Activated CD4-positive, alpha-beta T cell treated with anti-CD3 and anti-CD28 coated beads, Interleukin-2, amount 50 U/mL, for 24 hours (primary cell): Measurements from ENCODE around the gene RNASE12.
"Not testable (repeated sequence)": the region's sequence is repeated elsewhere in the genome, so short reads cannot be mapped to it uniquely, and the experiment has no call there.

ENCODE experiments used
- DNase-seq, 2 donors: peaks; one replicate each; pipeline ENCODE4 v3.0.0-alpha.2; 2020; ENCODE audit warnings: low read depth in 1 of 2, low spot score in 1 of 2

The RNASE12 gene

DNA sequence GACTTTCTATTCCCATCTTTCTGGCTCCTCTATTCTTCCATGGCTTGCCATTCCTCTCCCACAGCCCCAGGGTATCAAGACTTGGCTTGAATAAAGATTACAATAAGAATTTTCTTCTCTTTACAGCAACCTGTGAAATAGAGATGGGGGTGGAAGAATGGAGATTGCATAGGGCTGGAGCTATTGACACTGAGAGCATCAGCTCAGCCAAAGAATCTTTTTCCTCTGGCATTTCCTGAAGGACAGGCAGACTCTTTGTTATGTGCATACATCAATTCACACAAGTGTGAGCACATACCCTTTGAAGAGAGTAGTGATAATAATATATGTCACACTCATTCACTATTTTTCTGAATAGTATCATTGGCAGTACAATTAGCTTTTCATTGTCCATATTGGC is 8.0 kb downstream of the RNASE12 start:
- no peak for DNase-seq

DNA sequence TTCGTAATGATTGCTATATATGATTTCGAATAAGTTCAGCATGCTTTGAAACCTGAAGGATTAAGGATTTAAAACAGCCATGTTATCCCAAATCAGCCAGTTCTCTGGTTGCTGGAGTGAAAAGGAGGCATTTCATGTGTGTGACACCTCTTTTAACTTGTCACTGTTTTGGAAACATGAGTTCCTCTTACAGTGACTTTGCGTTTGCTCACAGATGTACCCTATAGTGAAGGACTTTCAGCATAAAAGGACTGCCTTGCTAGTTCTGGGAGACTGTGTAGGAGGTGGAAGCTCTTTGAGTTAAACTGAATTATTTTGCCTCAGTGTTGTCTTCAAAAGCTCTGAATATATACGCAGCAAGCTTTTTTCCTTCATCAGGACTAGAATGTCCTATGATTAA is 10.9 kb downstream of the RNASE12 start:
- no peak for DNase-seq

DNA sequence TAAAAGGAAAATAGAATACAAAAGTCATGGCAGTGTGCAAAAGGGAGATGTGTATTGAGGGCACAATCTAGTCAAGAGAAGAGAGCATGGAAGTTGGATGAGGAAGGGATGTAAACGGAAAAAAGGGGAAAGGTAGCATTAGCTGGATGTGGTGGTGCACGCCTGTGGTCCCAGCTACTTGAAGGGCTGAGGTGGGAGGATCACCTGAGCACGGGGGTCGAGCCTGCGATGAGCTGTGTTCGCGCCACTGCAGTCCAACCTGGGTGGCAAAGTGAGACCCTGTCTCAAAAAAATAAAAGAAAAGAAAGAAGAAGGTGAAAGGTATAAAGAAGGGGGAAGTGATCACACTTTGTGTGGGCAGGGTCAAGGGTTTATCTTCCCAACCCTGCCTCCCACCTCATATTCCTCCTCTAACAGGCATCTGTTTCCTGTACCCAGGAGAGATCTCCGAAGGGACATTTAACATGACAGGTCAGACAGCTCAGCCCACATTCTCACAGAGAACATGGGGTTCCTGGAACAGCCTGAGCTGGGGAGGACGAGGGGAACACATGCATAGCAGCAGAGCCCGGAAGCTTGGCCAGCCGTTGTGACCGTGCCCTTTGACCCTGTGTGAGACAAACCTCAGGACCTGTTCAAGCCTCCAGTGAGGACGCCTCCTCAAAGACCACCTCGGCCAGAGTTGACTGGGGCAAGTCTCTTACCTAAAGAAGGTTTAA is 12.2 kb downstream of the RNASE12 start:
- DNase-seq: no peak

DNA sequence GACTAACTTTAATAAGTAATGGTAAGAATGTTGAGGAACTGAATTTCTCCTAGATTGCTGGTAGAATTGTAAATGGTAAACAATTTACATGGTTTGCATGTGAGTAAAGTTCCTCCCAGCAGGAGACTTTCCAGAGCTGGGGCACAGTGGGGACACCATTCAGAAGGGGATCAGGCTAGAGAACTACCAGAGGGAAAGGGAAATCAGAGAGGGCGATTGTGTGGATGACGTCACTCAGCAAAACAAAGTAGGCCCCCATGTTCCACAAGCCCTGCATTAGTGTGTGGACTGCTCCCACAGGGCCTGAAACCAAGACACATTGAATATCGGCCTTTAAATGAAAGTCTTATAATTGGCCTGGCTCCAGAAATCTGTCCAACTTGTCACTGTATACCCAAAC is 12.9 kb downstream of the RNASE12 start:
- no peak for DNase-seq

DNA sequence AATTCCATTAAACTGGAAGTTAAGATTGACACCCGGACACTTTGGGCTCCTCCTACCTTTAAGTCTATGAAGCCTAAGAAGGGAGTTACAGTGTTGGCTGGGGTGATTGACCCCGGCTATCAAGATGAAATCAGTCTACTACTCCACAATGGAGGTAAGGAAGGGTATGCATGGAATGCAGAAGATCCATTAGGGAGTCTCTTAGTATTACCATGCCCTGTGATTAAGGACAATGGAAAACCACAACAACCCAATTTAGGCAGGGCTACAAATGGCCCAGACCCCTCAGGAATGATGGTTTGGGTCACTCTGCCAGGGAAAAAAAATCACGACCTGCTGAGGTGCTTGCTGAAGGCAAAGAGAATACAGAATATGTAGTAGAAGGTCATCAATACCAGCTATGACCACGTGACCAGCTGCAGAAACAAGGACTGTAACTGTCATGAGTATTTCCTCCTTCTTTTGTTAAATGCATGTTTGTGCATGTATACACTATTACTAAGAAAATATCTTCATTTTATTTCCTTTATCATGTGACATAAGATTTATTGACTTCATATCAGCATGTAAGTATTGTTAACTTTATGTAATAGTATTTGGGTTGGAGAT is 18.7 kb downstream of the RNASE12 start:
- not testable (repeated sequence) for DNase-seq

DNA sequence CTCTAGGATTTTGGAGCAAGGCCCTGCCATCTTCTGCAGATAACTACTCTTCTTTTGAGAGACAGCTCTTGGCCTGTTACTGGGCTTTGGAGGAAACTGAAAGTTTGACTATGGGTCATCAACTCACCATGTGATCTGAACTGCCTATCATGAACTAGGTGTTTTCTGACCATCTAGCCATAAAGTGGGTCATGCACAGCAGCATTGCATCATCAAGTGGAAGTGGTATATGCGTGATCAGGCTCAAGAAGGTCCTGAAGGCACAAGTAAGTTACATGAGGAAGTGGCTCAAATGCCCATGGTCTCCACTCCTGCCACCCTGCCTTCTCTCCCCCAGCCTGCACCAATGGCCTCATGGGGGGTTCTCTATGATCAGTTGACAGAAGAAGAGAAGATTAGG is 20.5 kb downstream of the RNASE12 start:
- not testable (repeated sequence) for DNase-seq

DNA sequence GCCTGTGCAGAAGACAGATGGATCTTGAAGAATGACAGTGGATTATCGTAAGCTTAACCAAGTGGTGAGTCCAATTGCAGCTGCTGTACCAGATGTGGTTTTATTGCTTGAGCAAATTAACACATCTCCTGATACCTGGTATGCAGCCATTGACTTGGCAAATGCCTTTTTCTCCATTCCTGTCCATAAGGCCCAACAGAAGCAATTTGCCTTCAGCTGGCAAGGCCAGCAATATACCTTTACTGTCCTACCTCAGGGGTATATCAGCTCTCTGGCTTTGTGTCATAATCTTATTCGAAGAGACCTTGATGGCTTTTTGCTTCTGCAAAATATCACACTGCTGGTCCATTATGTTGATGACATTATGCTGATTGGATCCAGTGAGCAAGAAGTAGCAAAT is 21.3 kb downstream of the RNASE12 start:
- DNase-seq: not testable (repeated sequence)

DNA sequence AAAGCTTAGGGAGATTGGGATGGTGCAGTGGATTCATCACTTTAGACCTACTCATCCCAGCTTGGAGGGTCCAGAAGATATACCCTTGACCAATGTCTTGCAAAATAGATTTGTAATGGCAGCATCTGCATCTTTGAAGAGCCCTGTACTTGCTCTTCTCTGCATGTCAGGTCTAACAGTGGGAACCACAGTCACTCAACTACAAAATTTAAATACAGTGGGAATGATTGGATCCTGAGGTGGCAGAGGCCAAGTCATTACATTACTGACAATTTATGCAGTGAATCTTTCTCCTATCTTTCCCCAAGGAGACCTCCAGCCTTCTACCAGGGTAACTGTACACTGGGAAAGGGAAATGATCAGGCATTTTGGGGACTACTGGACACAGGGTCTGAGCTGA is 22.1 kb downstream of the RNASE12 start:
- no peak for DNase-seq

DNA sequence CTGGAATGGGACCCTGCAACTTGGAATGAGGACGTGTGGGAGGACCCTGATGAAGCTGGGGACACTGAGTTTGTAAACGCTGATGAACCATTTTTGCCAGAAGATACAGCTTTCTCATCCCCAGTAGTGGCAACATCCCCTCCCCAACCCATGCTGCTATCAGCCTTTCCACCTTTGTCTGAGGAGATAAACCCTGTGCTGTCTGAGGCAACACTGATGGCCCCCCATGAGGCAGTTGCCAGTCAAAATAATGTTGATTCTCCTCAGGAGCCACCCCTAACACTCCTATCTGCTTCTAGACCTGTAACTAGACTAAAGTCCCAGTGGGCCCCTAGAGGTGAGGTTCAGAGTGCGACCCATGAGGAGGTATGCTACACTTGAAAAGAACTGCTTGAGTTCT is 22.8 kb downstream of the RNASE12 start:
- DNase-seq: no peak

DNA sequence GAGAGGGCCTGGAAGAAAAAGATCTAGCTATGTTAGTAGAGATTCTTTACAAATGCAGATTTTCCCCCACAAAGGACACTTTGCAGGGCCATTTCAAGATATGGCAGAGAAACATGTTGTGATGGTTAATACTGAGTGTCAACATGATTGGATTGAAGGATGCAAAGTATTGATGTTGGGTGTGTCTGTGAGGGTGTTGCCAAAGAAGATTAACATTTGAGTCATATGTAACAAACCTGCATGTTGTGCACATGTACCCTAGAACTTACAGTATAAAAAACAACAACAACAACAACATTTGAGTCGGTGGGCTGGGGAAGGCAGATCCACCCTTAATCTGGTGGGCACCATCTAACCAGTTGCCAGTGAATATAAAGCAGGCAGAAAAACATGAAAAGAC is 24.0 kb downstream of the RNASE12 start:
- DNase-seq: not testable (repeated sequence)

DNA sequence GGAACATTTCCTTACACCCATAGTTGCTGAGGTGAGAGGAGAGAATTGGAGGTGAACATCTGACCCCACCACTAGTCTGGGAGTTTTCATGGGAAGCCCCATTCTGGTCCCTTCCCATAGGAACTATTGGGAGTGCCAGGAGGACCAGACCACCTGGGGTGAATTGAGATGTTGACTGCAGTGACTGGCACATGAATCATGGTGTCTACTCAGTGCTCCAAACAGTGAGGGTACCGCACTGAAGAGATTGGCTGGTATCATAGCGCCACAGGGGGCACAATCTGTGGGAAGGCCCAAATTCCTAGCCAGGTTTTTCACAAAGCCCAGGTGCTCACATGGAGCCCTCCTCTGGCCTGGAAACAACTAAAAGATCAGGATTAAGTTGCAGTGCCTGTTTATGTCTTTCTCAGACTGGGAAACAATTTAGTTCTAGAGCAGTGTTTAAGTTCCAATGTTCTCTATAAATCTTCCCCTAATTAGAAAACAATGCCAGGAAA is 26.6 kb downstream of the RNASE12 start:
- no peak for DNase-seq

DNA sequence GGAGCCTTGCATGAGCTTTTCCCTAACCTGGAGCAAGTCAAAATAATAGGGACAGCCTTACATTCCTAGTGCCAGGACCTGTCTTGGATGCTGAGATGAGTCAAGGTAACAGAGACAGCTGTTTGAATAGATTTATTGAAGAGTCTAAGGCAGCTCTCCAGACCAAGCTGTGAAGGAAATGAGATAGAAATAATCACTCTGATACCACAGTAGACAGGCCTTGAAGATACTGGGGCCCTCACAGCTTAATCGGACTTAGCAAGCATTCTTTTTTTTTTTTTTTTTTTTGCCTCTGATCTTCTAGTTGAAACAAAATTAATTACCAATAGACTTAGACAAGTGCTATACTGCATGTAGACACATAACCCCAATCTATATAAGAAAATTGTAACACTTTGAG is 27.2 kb downstream of the RNASE12 start:
- DNase-seq: no peak

DNA sequence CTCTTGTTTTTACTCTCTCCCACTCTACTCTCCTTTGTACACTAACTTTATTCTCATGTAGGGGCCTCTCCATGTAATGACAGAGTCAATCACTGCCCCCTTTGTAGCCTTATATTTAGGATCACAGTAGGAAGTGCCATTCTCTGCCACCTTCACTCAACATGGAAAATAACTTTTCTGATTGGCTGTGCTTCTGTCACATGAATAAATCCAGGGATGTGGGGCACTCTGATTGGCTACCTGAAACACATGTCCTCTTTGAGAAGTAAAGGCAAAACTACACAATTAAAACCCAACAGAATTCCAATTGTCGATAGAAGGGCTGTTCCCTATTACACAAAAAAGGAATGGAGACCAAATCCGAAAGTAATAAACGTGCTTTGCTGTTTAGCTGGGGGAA is 30.2 kb downstream of the RNASE12 start, which contains the start of gene RNASE9:
Gene RNASE9 (minus strand): TSS at position 87 of the 400 bp plus-strand sequence.
- DNase-seq: no peak

DNA sequence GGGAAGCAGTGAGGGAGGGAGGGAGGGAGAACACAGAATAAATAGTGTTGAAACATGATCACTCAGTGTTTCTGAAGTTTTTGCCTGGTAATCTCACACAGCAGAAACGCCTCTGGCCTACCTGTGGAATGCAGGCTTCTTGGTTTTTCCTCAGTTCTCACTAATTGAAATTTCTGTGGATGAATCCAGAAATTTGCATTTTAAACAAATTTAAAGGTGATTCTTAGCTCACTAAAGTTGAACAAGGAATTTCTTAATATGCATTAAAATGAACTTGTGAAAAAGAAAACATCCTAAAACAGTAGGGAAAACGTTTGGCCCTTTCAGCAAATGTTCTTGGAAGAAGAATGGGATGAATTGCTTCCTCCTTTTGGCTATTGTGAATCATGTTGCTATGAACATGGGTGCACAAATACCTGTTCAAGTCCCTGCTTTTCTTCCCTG is 31.7 kb downstream of the RNASE12 start:
- DNase-seq: no peak

DNA sequence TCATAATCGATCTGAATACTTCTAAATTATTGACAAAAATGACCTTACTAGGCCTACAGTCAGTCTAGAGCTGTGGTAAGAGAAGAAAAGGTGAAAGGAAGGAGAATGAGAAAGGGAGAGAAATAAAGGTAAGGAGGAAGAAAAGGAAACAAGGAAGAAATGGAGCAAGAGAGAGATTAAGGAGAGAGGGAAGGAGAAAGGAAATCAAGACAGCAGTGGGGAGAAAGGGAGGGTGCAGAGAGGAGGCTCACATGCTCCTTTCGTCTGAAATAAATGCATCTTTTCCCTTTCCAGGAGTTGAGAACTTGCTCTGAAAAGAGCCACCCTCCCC is 34.0 kb downstream of the RNASE12 start:
- no peak for DNase-seq

DNA sequence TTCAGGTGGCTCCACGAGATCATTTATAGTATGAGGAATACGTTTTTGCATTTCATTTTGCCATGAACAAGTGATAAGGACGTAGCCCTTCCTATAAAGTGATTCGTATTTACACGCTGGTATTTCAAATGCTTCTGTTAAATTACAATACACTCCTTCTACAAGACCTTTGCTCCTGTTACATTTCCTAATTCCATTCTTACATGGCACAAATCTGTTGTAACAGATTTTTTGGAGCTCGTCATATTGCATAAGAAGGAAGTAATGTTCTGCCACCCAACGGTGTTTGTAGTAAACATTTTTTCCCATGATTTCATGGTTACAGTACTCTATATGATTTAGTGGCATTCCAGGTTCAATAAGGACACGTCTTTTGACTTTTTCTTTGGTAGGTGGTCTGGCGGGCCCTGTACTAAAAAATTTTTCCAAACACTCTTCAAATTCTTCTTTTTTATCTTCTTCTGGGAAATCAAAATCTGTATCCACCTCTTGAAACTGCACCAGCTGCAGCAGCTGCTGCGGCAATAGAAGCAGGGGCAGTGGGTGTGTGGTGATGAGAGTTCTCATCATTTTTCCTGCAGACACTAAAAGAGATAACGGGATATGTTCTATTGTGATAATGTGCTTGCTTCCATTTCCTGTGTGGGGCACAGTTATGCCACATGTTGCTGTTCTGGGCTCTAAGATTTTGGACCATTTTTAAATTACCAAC is 34.5 kb downstream of the RNASE12 start:
- DNase-seq: no peak

DNA sequence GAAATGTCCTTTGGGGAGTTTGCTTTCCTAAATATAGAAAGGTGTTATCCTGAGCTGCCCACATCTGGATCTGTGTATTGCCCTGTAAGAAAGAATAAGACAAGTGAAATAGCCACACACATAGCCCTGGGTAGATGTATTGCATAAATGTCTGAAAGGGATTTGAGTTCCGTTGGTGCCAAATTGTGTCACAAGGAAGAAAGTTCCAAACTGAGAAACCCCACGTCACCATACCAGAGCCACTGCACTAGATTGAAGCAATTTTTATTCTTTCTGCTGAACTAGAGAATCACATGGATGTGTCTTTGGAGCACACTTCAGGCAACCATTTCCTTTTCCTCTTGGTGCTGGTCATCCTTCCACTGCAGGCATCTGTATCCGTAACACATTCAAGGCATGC is 35.3 kb downstream of the RNASE12 start:
- no peak for DNase-seq

DNA sequence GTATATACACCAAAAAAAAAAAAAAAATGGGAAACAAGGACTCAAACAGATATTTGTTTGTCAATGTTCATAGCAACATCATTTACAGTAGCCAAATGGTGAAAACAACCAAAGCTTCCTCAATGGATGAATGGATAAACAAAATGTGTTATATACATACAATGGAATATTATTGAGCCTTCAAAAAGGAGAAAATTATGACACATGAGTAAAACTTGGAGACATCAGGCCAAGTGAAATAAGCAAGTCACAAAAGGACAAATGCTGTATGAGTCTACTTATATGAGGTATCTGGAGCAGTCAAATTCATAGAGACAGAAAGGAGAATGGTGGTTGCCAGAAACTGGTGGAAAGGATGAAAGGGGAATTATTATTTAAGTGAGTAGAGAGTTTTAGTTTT is 38.2 kb downstream of the RNASE12 start:
- no peak for DNase-seq

DNA sequence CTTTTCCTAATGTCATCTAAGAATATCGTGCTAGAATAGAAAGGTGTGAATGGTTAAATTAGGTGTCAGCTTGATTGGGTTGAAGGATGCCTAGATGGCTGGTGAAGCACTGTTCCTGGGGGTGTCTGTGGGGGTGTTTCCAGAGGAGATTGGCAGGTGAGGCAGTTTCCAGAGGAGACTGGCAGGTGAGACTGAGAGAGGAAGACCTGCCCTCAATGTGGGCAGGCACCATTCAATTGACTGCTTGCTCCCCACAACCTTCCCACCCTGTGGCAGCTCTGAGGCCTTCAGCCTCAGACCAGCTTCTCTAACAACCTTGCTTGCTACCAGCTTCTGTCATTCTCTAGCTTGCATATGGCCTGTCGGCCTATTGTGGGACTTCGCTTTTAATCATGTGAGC is 39.6 kb downstream of the RNASE12 start:
- DNase-seq: no peak

DNA sequence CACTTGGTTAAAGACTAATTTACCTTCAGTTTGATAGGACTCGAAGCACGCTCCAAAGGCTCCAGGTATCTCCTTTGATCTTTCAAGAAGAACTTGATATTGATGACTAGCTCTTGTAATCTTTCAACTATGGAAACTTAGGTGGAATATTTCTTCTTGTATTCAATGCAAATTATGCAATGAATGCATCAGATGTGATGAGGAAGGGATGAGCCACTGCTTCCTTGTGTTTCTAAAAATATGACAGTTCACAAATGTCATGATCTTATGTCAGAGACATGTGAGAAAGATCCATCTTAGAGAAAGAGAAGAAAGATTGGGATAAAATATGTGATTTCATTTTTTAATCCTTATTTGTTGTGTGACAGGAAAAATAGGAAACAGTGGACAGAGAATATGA is 40.2 kb downstream of the RNASE12 start:
- DNase-seq: no peak

DNA sequence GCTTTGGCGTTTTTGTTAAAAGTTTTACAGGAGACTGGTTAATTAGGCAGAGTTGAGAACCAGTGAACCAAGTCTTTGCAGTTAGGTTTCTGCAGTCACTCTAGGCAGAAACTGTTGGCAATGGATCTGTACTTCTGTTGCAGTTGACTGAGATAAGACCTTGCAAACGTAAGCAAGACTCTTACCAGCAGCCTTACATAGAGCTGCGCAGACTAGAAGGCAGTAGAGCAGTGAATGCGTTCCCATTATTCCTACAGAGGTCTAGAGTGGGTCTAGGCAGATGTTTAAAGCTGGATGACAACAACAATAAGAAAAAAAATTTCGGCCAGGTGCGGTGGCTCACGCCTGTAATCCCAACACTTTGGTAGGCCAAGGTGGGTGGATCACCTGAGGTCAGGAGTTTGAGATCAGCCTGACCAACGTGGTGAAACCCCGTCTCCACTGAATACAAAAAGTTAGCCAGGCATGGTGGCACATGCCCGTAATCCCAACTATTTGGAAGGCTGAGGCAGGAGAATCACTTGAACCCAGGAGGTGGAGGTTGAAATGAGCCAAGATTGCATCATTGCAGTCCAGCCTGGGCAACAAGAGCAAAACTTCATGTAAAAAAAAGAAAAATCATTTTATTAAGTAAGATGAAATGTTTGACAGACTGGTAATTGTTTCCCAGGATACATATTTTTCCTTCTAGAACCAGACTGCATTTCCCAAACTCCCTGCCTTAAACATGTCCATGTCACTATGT is 42.6 kb downstream of the RNASE12 start:
- no peak for DNase-seq

DNA sequence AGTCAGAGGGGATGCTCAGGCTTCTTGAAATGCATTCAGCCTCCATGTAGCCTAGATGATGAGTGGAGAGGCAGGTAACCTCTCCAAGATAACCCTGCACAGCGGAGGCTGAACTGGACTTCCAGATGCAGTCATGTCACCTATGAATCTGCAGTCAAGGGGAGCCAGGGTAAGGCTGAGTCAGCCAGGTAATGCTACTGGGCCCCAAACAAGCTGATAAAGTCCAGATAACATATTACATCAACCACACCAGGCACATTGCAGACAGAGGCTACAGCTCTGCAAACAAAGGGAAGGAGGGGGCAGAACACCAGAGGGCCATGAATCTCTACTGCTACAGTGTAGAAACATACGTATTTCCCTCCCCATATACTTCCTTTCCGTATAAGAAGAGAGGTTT is 44.3 kb downstream of the RNASE12 start:
- DNase-seq: no peak
